HG03342 (cell line): ENCODE measurements around the gene OXA1L.
A peak's percentile ranks its signal among the peaks of the same experiment; 100 is the strongest.
"Not testable (repeated sequence)": the region's sequence is repeated elsewhere in the genome, so short reads cannot be mapped to it uniquely, and the experiment has no call there.

Experiments used
- ATAC-seq: cut with Tn5 transposase; IDR thresholded peaks from one replicate; pipeline ENCODE4 v1.9.1; 2021; ENCODE audit warnings: mild to moderate bottlenecking, moderate library complexity; ENCODE audit not compliant: unreplicated experiment

OXA1L gene

GRCh38 chr14:22797017-22797917, 30.8 kb downstream of the OXA1L start:
- ATAC-seq = no peak

- ATAC-seq = no peak
These were observed 32.0 kb downstream of the OXA1L start for GRCh38 chr14:22798528-22798927.

GRCh38 chr14:22800346-22800745, 33.9 kb downstream of the OXA1L start:
- no peak for ATAC-seq

GRCh38 chr14:22801716-22802115, 35.2 kb downstream of the OXA1L start:
- no peak for ATAC-seq

- peak; percentile 41 for ATAC-seq
These were observed 36.6 kb downstream of the OXA1L start for GRCh38 chr14:22802860-22803686.

- peak; percentile 33 for ATAC-seq
These were observed 37.1 kb downstream of the OXA1L start for GRCh38 chr14:22803687-22803974.

GRCh38 chr14:22805235-22805634, 38.7 kb downstream of the OXA1L start:
- ATAC-seq = not testable (repeated sequence)

GRCh38 chr14:22807432-22808087, 41.1 kb downstream of the OXA1L start:
- ATAC-seq = no peak

GRCh38 chr14:22808388-22809209, 42.1 kb downstream of the OXA1L start:
- no peak for ATAC-seq

- no peak for ATAC-seq
These were observed 45.2 kb downstream of the OXA1L start for GRCh38 chr14:22811722-22812121.

- no peak for ATAC-seq
These were observed 46.3 kb downstream of the OXA1L start for GRCh38 chr14:22812744-22813143.

- no peak for ATAC-seq
These were observed 46.7 kb downstream of the OXA1L start for GRCh38 chr14:22813145-22813544.

GRCh38 chr14:22814373-22814772, 47.9 kb downstream of the OXA1L start:
- no peak for ATAC-seq

- no peak for ATAC-seq
These were observed 48.6 kb downstream of the OXA1L start, which contains the start of gene SLC7A7 for GRCh38 chr14:22814941-22815713. Gene SLC7A7, minus strand, starts transcription at chr14:22815435. Its CDS starts 2,037 bp downstream, at chr14:22813398.

- peak; percentile 51 for ATAC-seq
These were observed 52.9 kb downstream of the OXA1L start for GRCh38 chr14:22819151-22819988.

GRCh38 chr14:22820731-22821130, 54.2 kb downstream of the OXA1L start:
- no peak for ATAC-seq

- ATAC-seq = no peak
These were observed 54.9 kb downstream of the OXA1L start for GRCh38 chr14:22821193-22822015.

- no peak for ATAC-seq
These were observed 55.6 kb downstream of the OXA1L start for GRCh38 chr14:22822016-22822570.
